GM12892 (cell line): Measurements from ENCODE around the gene FAM236B.
"Not testable (repeated sequence)": the region's sequence is repeated elsewhere in the genome, so short reads cannot be mapped to it uniquely, and the experiment has no call there.

Source experiments
- POLR2A ChIP-seq: IDR thresholded peaks from 2 replicates; pipeline ENCODE4 v1.6.1; 2011; ENCODE audit warnings: low read depth, low read length, control low read depth
- POLR2AphosphoS5 ChIP-seq: IDR thresholded peaks from 2 replicates; pipeline ENCODE4 v1.6.1; 2011; ENCODE audit warnings: low read depth, low read length, control low read depth
- TAF1 ChIP-seq: IDR thresholded peaks from 2 replicates; pipeline ENCODE4 v1.6.1; 2011; ENCODE audit warnings: low read depth, mild to moderate bottlenecking, control low read depth, low read length, borderline replicate concordance

DNA sequence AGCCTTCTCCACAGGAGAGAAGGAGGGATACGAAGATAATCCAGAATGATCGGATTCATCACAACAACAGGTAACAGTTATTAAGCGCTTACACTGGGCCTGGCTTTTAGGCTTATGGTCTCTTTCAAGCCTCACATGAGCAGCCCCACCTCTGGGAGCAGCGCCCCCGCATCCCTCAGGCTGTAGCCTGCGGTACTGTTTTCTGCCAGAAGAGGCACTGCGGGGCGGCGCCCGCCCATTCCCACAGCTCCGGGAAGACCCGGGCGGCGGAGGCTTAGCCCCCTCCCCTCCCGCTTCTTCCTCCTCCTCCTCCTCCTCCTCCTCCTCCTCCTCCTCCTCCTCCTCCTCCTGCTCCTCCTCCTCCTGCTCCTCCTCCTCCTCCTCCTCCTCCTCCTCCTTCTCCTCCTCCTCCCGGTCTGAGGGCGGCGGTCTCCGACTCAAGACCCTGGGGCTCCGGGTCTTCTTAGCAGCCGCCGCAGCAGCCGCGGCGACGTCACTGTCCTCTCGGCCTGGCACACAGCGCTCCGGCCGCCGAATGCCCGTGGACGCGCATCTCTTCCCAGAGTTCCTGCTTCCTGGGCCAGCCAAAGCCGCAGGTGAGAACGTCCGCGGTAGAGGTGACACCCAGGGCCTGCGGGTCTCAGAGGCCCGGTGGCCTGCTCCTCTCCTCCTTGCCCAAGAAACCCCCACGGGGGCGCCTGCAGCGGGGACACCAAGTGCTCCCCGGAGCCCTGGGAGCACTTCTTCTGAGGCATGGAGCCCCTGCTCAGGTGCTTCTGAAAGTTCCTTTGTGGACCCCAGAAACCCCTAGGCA, 5.6 kb downstream of the FAM236B start, which contains the start of gene DMRTC1B:
- not testable (repeated sequence) for TF ChIP-seq POLR2A, POLR2AphosphoS5, TAF1
